ENCODE results near the gene TSHZ2.
"Not testable (repeated sequence)": the region's sequence is repeated elsewhere in the genome, so short reads cannot be mapped to it uniquely, and the experiment has no call there.

TSHZ2 gene

DNA sequence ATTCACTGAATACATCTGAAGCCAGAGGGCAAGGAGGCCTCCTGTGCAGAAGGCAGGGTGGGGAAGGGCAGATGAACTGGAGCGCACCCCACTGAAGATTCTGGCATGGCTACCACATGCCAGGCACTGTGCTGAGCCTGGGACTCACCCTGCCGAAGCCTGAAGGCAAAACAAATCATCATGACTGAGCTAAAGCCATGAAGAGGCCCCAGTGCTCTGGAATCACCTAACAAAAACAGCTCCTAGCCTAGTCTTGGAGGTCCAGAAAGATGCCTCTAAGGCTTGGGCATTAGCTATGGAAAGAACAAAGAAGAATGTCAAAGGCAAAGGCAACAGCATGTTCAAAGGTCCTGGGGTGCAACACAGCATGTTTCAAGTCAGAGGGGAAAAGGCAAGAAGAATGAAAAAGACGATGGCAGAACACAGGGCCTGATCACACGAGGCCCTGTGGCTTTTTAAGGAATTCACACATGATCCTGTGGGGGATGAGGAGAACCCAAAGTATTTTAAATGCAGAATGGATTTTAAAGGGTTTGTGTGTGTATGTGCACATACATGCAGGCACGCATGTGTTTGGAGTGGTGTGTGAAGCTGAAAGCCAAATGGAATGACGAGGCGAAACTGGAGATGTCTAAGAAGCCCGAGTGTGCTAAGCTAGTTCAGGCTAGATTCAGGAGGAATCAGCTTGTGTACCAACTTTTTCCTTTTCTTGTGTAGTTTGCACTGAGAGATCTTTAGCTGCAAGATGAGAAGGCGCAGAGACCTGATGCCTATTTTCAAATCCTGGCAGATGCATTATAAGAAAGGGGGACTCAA lies 360.1 kb downstream of the TSHZ2 start:
- no peak for DNase-seq

DNA sequence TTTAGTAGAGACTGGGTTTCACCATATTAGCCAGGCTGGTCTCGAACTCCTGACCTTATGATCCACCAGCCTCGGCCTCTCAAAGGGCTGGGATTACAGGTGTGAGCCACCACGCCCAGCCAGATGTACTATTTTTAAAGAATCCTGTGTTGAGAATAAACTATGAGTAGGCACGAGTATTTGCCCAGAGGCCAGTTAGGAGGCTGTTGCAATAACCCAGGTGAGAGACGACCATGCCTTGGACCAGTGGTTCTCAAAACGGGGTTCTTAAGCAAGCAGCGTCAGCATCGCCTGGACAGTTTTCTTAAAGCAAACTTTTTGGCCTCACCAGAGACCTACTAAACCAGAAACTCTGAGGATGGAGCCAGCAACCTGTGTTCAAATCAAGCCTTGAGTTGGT lies 362.7 kb downstream of the TSHZ2 start:
- DNase-seq = no peak

DNA sequence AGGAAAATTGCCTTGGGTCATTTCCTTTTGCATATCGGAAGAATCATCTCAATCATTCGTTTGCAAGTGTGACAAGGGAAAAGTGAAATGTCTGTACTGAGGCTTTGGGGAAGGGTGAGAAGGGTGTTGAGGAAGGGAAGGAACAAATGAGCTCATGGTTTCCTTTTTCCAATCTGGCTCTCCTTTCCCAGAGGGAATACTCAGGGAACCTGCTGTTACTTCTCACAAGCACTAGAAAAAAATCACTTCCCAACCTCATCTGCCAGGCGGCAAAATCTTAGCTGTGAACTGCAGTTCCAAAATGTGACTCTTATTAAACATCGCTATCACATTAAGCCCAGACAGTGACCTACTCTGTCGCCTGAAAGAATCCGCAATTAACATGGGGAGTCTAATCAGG lies 363.4 kb downstream of the TSHZ2 start:
- no peak for DNase-seq

DNA sequence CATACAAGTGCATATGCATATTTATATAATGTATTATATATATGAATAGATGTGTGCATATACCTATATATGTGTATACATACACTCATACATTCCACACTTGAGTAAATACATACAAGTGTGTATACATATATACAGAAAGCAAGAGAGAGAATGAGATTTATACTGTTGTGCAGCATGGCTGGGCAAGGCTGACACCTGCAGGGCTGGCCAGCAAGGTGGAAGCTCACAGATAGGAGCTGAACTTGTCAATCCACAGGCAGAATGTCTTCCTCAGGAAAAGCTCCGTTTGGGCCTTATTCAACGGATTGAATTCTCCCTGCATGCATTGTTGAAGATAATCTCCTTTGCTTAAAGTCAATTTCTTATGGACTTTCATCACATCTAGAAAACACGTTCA lies 364.7 kb downstream of the TSHZ2 start:
- DNase-seq = no peak

DNA sequence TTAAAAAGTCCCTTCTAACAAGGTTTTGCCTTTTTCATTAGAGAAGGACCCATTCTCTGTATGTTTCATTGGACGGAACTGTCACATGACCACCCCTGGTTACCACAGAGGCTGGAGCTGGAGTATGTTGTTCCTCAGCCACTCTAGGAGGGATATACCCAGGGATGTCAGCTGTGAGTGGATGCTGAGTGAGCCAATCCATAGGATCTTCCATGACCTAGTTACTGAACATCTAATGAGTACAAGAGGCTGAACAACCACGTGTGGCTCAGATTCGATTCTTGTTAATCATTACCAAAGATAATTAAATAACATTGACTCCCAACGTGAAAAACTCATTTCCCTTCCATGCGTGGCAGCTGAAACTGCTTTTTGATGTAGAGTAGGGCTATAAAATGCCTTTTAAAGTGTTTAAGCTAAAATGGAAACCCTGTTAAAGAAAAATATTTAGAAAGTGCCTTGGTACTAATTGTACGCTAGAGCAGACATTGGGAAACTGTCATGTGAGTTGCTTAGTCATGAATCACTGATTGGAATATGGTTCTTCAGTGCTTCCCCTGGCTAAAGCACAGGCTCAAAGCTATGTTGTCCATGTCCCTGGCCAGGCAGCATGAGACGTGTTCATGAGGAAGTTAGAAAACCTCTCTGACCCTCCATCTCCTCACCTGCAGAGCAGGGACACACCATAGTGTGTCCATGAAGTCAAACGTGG lies 365.4 kb downstream of the TSHZ2 start:
- no peak for DNase-seq

DNA sequence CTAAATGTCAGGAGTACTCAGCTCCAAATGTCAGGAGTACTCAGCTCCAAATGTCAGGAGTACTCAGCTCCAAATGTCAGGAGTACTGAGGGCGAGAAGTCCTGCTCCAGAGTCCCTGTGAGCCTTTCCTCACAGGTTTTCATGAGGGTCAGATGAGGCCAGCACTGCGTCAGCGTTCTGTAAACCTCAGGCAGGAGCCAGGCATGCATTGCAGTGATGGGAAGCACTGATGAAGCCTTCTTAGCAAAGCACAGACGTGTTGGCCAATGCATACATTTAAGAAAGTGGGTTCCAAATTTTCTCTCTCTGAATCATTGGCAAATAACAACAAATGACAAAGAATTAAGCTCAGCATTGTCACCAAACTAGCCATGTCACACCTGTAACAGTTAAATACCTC lies 366.6 kb downstream of the TSHZ2 start:
- DNase-seq = no peak

DNA sequence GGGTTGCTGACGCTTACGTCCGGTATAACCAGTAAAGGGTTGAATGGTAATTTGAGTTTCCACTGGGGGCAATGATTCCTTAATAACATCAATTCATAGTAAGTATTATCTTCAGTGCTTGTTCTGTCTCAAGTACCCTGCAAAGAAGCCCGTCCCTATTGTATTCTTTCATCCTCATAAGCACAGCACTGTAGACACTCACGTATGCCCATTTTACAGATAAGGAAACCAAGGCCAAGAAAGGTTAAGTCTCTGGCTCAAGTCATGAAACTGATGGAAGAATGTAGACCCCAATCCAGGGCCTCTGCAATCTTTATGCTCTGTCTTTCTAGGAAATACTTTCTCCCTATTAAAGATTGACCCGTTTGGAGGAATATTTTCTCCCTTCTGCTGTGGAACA lies 370.3 kb downstream of the TSHZ2 start:
- no peak for DNase-seq

DNA sequence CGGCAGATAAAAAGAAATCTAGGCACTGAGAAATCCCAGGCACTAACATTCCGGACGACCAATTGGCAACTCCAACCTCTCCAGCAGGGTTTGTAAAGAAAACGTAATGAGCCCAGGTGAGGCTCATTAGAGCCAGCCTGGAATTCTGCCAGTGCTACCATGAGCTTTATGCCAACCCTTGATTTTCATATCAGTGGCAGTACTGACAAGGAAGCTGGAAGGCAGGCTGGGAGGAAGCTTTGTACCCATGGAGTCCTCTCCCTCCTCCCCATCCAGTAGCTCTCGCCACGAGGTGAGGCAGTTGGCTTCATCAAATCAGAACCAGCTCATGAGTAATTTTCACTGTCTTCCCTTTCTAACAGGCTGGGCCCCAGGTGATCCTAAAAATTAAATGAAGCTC lies 371.3 kb downstream of the TSHZ2 start:
- DNase-seq = no peak

DNA sequence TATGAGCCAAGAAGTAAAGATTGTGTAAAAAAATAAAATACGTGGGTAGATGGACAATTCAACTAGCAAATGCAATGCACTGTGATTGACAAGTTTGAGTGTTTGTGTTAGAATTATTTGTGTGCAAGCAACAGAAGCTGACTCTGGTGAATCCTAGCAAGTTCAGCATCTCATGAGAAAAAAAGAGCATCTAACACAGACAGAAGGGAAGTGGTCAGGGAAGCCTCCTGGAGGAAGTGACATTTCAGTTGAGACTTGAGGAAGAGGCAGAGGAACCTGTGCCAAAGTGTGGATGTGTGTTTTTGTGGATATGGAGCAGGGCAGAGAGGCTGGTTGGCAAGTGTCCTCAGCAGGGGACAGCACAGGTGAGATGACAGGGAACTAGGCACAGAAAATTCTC lies 372.7 kb downstream of the TSHZ2 start:
- peak in 1 of 56 donors; percentile 7 for DNase-seq

DNA sequence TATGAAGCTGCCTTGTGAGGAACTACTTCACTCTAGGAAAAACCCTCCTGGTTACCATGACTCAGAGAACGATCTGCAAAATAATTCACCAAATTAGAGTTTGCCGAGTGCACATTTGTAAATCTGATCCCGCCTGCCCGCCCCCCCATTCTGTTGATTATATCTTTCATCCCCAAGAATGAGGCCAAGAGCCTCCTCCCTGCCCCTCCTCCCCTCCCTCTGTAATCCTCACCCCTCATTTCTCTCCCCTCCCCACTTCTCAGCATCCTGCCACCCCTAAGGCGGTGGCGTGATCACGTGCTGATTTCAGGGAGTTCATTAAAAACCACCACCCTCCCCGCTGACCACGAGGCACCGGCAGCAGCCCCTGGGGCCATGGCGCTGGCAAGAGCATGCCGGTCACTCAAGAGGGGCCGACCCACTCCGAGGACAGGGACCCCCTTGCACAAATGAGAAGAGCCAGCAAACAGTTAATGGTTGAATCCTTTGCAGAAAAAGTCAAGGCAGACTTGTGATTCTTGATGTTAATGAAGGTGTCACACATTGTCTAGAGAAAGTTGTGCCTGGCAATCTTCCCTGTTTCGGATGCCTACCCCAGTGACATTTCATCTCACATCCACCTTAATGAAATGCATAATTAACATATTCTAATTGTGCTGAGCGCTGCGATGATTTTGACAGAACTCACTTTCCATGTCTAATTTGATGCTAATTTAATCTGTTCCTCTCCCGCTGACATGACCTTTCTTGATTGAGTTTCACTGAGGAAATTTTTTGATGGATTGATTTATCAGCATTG lies 373.6 kb downstream of the TSHZ2 start:
- peak in 12 of 56 donors; percentile 1 to 42 (median 8) for DNase-seq

DNA sequence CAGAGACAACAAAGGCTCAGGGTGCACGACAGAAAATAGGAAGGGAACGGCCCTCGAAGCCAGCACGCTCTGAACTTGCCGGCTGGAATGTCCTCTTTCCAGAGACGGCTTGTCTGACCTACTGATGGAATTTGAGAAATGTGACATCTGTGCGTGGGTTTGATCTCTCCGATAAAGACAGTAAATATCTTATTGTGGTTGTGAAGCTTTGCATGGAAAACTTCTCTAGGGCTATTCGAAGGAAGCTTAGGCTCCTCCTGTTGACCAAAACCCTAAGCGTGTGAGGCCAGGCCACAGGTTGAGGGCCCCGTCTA lies 374.1 kb downstream of the TSHZ2 start:
- DNase-seq = no peak

DNA sequence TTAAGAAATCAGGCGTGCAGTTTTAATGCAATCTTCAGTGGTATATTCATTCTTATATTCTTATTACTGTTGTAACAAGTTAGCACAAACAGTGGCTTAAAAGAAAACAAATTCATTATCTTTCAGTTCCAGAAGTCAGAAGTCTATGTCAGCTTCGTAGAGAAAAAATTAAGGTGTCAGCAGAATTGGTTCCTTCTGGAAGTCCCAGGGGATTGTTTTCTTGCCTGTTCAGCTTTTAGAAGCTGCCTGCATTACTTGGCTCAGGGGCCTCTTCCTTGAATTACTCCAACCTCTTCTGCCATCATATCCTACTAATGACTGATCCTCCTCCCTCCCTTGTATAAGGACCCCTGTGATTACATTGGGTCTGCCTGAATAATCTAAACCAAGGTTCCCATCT lies 377.6 kb downstream of the TSHZ2 start:
- DNase-seq = no peak

DNA sequence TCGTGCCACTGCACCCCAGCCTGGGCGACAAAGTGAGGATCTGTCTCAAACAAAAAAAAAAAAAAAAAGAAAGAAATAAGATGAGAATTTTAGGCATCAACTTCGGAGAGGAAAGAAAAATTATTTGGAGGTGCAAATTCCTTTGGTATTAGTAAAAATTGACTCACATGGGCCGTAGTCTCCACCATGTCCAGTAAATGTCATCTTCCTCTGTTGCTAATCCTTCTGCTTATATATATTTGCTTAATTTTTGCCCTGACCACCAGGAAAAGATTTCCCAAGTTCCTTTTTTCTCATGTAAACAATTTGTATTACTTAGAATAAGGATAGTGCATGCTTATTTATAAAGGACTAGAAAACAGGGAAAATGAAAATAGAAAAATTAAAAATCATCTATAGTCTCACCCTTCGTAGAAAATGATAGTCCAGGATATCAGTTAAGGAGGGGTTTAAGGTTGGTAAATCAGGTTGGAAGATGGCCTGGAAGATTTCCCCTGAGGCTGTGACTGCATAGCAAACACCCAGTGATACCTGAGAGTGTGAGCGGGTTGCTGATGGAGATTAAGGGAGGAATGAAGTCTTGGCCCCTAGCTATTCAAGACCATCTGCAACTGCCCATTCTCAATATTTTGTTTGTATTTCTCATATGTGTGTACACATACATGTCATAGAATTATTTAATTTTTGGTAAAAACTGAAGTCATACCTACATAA lies 380.7 kb downstream of the TSHZ2 start:
- DNase-seq = no peak

DNA sequence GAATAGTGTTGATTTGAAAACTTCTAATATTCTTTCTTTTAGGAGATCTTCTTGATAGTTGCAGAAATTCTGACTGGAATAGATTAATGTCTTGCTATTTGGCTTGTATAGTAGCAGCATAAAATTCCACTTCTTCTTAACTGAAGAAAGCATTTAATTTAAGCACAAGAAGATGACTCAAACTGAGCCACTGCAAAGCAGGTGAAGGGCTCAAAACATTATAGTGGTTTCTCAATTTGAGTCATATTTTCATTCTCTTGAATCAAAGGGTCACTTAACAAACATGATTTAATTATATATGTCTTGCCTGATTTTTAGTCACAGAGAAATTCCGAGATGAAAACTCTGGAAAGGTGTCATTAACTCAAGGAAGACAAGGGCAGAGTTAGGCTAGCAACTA lies 382.2 kb downstream of the TSHZ2 start:
- DNase-seq = no peak

DNA sequence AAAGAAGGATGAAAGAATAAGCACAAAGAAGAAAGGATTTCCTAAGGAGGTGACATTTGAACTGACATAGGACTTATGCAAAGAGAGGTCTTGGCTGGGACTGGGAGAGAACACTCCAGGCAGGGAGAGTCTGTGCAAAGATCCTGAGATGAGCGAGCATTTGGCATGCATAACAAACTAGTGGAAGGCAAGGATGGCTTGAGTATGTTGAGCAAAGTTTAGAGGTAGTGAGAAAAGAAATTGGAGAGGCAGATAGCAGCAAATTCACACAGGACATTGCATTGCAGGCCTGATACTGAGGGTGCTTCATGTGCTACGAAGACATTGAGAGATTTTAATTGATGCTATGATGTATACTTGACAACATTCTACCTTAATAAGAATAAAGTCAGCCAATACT lies 383.6 kb downstream of the TSHZ2 start:
- no peak for DNase-seq

DNA sequence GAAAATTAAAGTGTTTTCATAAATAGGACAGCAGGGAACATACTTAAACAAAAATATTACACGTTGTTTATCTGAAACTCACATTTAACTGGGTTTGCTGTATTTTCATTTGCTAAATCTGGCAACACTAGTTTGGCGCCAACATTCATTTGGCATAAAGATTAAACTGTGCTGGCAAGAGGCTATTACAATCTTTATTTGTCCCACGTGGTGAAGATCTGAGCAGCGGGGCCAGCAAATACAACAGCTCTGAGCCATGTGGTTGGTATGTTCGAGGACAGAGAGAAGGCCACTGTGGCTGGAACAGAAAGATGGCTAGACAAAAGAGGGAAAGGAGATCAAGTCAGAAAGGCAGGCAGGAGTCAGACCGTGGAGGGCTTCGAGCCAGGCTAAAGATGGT lies 387.3 kb downstream of the TSHZ2 start:
- DNase-seq = no peak

DNA sequence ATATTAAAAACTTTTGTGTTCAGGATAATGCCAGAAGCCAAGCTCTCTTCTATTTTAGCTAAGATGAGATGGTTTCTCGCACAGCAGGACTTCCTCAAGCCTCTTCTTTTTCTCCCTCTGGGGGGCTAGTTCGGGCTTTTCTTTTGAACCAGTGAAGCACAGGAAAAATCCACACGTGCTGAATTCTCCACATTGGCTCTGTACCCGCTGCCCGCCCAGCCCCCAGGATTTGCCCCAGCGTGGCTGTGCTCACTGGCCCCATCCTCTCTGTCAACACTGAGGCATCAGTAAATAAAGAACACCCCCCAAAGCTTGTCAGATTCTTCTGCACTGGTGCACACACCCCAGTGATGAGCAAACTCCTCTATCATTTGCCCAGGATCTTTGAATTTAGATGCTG lies 388.7 kb downstream of the TSHZ2 start:
- no peak for DNase-seq

DNA sequence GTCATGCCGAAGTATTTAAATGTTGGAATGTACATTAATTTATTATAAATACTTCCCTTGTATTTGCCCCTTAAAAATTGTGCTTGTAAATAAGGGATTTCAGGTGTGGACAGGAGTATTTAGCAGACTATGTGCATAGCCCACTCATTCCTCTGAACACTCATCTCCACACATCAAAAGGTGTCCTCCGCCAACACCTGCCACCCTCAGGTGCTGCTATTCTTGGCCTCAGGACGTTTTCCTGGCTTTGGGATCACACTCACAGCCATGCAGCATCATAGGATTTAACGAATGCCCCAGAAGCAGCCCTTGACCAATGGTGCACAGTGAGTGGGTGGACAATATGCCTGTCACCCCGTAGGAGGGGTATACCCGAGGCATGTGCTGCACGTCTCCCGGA lies 390.6 kb downstream of the TSHZ2 start:
- DNase-seq = no peak

DNA sequence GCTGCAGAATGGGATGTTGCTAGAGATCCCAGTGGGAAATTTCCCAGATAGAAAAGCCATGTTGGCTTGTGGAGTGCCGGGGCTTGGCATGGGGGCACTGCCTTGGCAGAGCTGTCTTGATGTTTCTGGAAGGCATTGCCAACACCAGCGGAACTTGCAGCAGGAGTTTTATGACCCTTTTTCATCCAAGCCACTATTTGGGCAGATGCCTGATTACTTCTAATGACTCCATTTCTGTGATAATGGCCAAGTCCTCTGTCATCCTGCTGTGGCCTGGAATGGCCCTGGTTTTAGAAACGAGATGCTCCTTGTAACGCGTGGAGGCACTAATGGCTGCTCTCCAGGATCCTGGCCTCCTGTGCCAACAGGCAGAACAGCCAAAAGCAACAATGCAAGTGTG lies 392.5 kb downstream of the TSHZ2 start:
- peak in 12 of 56 donors; percentile 0 to 63 (median 12) for DNase-seq

DNA sequence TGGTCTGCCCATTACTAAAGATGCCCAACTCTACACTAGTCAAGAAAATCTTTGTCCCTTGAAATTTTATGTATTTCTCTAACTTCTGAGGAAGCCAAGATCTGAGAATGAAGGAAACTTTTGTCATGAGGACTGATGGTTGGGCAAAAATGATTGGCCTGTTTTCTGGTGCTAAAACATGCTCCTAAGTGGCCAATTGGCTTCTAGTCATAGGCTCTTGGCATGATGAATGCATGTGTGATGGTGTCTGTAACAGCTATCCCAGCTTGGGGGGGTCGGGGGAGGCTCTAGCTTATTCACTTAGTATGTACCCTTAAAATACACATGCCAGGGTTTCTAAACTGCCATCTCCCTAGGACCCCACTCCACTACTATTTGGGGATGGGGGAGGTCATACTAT lies 392.9 kb downstream of the TSHZ2 start:
- DNase-seq = no peak

DNA sequence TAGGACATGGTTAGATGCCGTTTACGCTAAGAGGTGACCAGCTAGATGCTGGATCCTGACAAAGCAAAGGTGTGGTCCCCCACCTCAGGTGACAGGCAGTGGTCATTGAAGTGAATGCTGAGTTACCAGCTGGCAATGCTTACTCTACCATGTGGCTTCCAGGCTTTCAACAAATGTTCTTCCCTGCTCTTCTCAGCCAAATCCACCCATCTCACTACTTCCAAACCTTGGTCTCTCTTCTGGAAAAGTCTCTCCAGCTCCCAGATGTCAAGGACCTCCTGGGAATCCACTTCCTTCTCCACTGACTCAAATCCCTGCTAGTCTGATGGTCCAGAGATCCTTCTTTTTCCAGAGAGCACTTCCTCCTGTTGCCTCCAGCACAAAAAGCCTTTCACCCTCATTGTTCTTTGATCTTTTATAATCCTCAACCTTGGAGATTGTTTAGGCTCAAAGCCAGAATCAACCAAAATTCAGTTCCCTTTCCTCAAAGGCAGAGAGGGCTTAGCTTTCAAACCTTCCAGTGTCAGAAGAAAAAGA lies 393.4 kb downstream of the TSHZ2 start:
- DNase-seq = no peak

DNA sequence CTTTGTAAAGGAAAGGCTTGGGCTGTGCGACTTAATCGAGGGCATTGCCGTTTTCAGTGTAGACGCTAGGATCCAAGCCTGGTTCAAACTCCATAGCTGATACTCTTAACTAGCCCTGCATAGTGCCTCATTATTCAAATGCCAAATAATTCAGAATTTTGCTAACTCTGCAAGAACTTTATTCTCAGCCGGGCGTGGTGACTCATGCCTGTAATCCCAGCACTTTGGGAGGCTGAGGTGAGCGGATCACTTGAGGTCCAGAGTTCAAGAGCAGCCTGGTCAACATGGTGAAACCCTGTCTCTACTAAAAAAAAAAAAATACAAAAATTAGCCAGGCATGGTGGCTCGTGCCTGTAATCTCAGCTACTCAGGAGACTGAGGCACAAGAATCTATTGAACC lies 394.8 kb downstream of the TSHZ2 start:
- DNase-seq = not testable (repeated sequence)

All from nucleus accumbens (tissue), 56 donors.